Fibroblast of skin of abdomen (primary cell): ENCODE results near the gene DGKG.
A peak's percentile ranks its signal among the peaks of the same experiment; 100 is the strongest.

Source experiments
- DNase-seq: peaks from one replicate; pipeline ENCODE4 v3.0.0-alpha.2; 2013

The DGKG gene

GRCh38 chr3:186367631-186368030, 5.6 kb upstream of the DGKG start:
- DNase-seq: no peak

GRCh38 chr3:186366206-186366605, 4.2 kb upstream of the DGKG start:
- no peak for DNase-seq

GRCh38 chr3:186365202-186365974, 3.4 kb upstream of the DGKG start:
- no peak for DNase-seq

- no peak for DNase-seq
These were observed 954 bp upstream of the DGKG start for GRCh38 chr3:186362988-186363387.

- DNase-seq: no peak
These were observed 456 bp upstream of the DGKG start for GRCh38 chr3:186362537-186362842.

GRCh38 chr3:186361246-186361761, 730 bp downstream of the DGKG start:
- DNase-seq: no peak

GRCh38 chr3:186360779-186361178, 1.3 kb downstream of the DGKG start:
- DNase-seq: no peak

- no peak for DNase-seq
These were observed 3.0 kb downstream of the DGKG start for GRCh38 chr3:186359078-186359477.

GRCh38 chr3:186356152-186356551, 5.9 kb downstream of the DGKG start:
- no peak for DNase-seq

- no peak for DNase-seq
These were observed 7.9 kb downstream of the DGKG start for GRCh38 chr3:186354100-186354499.

GRCh38 chr3:186352369-186352768, 9.7 kb downstream of the DGKG start:
- no peak for DNase-seq

- DNase-seq: no peak
These were observed 19.8 kb downstream of the DGKG start for GRCh38 chr3:186342197-186342596.

GRCh38 chr3:186340204-186340603, 21.8 kb downstream of the DGKG start:
- peak; percentile 10 for DNase-seq

- DNase-seq: no peak
These were observed 22.7 kb downstream of the DGKG start for GRCh38 chr3:186339180-186339918.

- no peak for DNase-seq
These were observed 28.8 kb downstream of the DGKG start for GRCh38 chr3:186333256-186333655.

- no peak for DNase-seq
These were observed 31.1 kb downstream of the DGKG start for GRCh38 chr3:186330772-186331460.

- no peak for DNase-seq
These were observed 32.4 kb downstream of the DGKG start for GRCh38 chr3:186329589-186329988.

- no peak for DNase-seq
These were observed 34.0 kb downstream of the DGKG start for GRCh38 chr3:186327912-186328487.

GRCh38 chr3:186322761-186323160, 39.3 kb downstream of the DGKG start:
- DNase-seq: no peak

GRCh38 chr3:186321746-186322145, 40.3 kb downstream of the DGKG start:
- no peak for DNase-seq

- DNase-seq: no peak
These were observed 41.0 kb downstream of the DGKG start for GRCh38 chr3:186320862-186321568.

GRCh38 chr3:186319945-186320344, 42.1 kb downstream of the DGKG start:
- no peak for DNase-seq
